Dermis microvascular lymphatic vessel endothelial cell (primary cell): Measurements from ENCODE around the gene MPPED1. TPM values are rescaled to one million over a fixed set of nuclear protein-coding genes. Genes with fewer than 3 reads are reported as not detected.

Source experiments
- DNase-seq, 2 donors: peaks; one replicate each; pipeline versions ENCODE4 v3.0.0 to v3.0.0-alpha.2; 2010; ENCODE audit warnings: low read depth in 2 of 2
- total RNA-seq: library from RNA; depleted of rRNA; stranded (reverse); fragments of >200 nt; gene quantifications from 2 replicates; pipeline ENCODE4 v1.2.1, GENCODE V29; 2014

Gene MPPED1
- total RNA-seq, 1 donor from 2014 or later, result not detected

- no peak for DNase-seq
These were observed 86.4 kb downstream of the MPPED1 start for GRCh38 chr22:43497956-43498855.

- no peak for DNase-seq
These were observed 87.0 kb downstream of the MPPED1 start for GRCh38 chr22:43498856-43499253.

- no peak for DNase-seq
These were observed 89.3 kb downstream of the MPPED1 start for GRCh38 chr22:43500792-43501785.

- DNase-seq, result no peak
These were observed 90.1 kb downstream of the MPPED1 start for GRCh38 chr22:43501878-43502277.

GRCh38 chr22:43502306-43502874, 90.6 kb downstream of the MPPED1 start:
- no peak for DNase-seq

- DNase-seq, result no peak
These were observed 92.3 kb downstream of the MPPED1 start for GRCh38 chr22:43504068-43504467.

- no peak for DNase-seq
These were observed 93.0 kb downstream of the MPPED1 start for GRCh38 chr22:43504666-43505261.

- no peak for DNase-seq
These were observed 93.6 kb downstream of the MPPED1 start for GRCh38 chr22:43505423-43505822.

- DNase-seq, result no peak
These were observed 94.1 kb downstream of the MPPED1 start for GRCh38 chr22:43505896-43506295.

GRCh38 chr22:43506487-43506886, 94.7 kb downstream of the MPPED1 start:
- no peak for DNase-seq

GRCh38 chr22:43507235-43507634, 95.4 kb downstream of the MPPED1 start:
- no peak for DNase-seq

- DNase-seq, result no peak
These were observed 96.7 kb downstream of the MPPED1 start for GRCh38 chr22:43508489-43508888.

GRCh38 chr22:43509337-43509736, 97.5 kb downstream of the MPPED1 start:
- no peak for DNase-seq

GRCh38 chr22:43510281-43511070, 98.7 kb downstream of the MPPED1 start:
- DNase-seq, result no peak

GRCh38 chr22:43511276-43511910, 99.6 kb downstream of the MPPED1 start:
- DNase-seq, result no peak

GRCh38 chr22:43512279-43512678, 100.5 kb downstream of the MPPED1 start:
- no peak for DNase-seq

- no peak for DNase-seq
These were observed 102.8 kb downstream of the MPPED1 start for GRCh38 chr22:43514476-43515157.

- no peak for DNase-seq
These were observed 103.6 kb downstream of the MPPED1 start for GRCh38 chr22:43515411-43515810.

- no peak for DNase-seq
These were observed 104.1 kb downstream of the MPPED1 start for GRCh38 chr22:43515902-43516301.
